Trophoblast cell (in vitro differentiated cells and primary cell): Measurements from ENCODE around the gene SLC12A4.

Source experiments
- DNase-seq, 2 donors: peaks; one replicate each; pipeline ENCODE4 v3.0.0-alpha.2; 2016
- H2AFZ ChIP-seq: 2 replicates; pipeline ENCODE4 v1.6.1; 2013; ENCODE audit warnings: low read length, moderate library complexity, mild to moderate bottlenecking; ENCODE audit not compliant: insufficient read depth, poor library complexity
- H2AK5ac ChIP-seq: 2 replicates; pipeline ENCODE4 v1.6.1; 2013; ENCODE audit warnings: mild to moderate bottlenecking, low read length
- H2BK120ac ChIP-seq: 2 replicates; pipeline ENCODE4 v1.6.1; 2013; ENCODE audit warnings: low read length, mild to moderate bottlenecking, moderate library complexity; ENCODE audit not compliant: insufficient read depth, poor library complexity
- H2BK12ac ChIP-seq: 2 replicates; pipeline ENCODE4 v1.6.1; 2013; ENCODE audit warnings: mild to moderate bottlenecking, low read length, moderate library complexity
- H2BK5ac ChIP-seq: 2 replicates; pipeline ENCODE4 v1.6.1; 2013; ENCODE audit warnings: low read length, low read depth, moderate library complexity, mild to moderate bottlenecking; ENCODE audit not compliant: poor library complexity
- H3K14ac ChIP-seq: 2 replicates; pipeline ENCODE4 v1.6.1; 2013; ENCODE audit warnings: mild to moderate bottlenecking, low read length
- H3K18ac ChIP-seq: 2 replicates; pipeline ENCODE4 v1.6.1; 2013; ENCODE audit warnings: mild to moderate bottlenecking, low read length
- H3K23ac ChIP-seq: 2 replicates; pipeline ENCODE4 v1.6.1; 2013; ENCODE audit warnings: low read length
- H3K27ac ChIP-seq: 2 replicates; pipeline ENCODE4 v1.5.1; 2013; ENCODE audit warnings: low read depth, mild to moderate bottlenecking, inconsistent platforms, low read length, moderate library complexity
- H3K27me3 ChIP-seq: 2 replicates; pipeline ENCODE4 v1.6.1; 2013; ENCODE audit warnings: inconsistent platforms, mild to moderate bottlenecking, low read length, moderate library complexity; ENCODE audit not compliant: insufficient read depth
- H3K36me3 ChIP-seq, 2 experiments: 1 replicate in 1 of 2; 2 replicates in 1 of 2; pipeline ENCODE4 v1.6.1; 2013; ENCODE audit warnings: low read length in 2 of 2, mild to moderate bottlenecking in 2 of 2, moderate library complexity in 1 of 2; ENCODE audit not compliant: insufficient read depth in 2 of 2, control insufficient read depth in 1 of 2
- H3K4ac ChIP-seq: 2 replicates; pipeline ENCODE4 v1.6.1; 2013; ENCODE audit warnings: low read depth, mild to moderate bottlenecking, low read length, moderate library complexity
- H3K4me1 ChIP-seq, 2 experiments: 1 replicate in 1 of 2; 2 replicates in 1 of 2; pipeline ENCODE4 v1.6.1; 2013; ENCODE audit warnings: low read length in 2 of 2, mild to moderate bottlenecking in 2 of 2, moderate library complexity in 1 of 2; ENCODE audit not compliant: insufficient read depth in 2 of 2, control insufficient read depth in 1 of 2
- H3K4me2 ChIP-seq: 2 replicates; pipeline ENCODE4 v1.6.1; 2013; ENCODE audit warnings: inconsistent platforms, mild to moderate bottlenecking, low read length, moderate library complexity
- H3K4me3 ChIP-seq: 2 replicates; pipeline ENCODE4 v1.5.1; 2013; ENCODE audit warnings: mild to moderate bottlenecking, low read depth, low read length, inconsistent platforms
- H3K79me1 ChIP-seq: one replicate; pipeline ENCODE4 v1.6.1; 2013; ENCODE audit warnings: low read length
- H3K79me2 ChIP-seq: 2 replicates; pipeline ENCODE4 v1.6.1; 2013; ENCODE audit warnings: low read length, mild to moderate bottlenecking; ENCODE audit not compliant: control insufficient read depth, insufficient read depth, poor library complexity
- H3K9ac ChIP-seq: 2 replicates; pipeline ENCODE4 v1.6.1; 2013; ENCODE audit warnings: mild to moderate bottlenecking, low read length
- H3K9me3 ChIP-seq: 2 replicates; pipeline ENCODE4 v1.6.1; 2013; ENCODE audit warnings: low read depth, mild to moderate bottlenecking, control low read depth, inconsistent platforms, low read length; ENCODE audit not compliant: insufficient read depth
- H4K12ac ChIP-seq: 2 replicates; pipeline ENCODE4 v1.6.1; 2013; ENCODE audit warnings: low read depth, mild to moderate bottlenecking, low read length, moderate library complexity
- H4K8ac ChIP-seq: 2 replicates; pipeline ENCODE4 v1.6.1; 2013; ENCODE audit warnings: low read depth, mild to moderate bottlenecking, low read length, moderate library complexity
- H4K91ac ChIP-seq: one replicate; pipeline ENCODE4 v1.6.1; 2013; ENCODE audit warnings: low read depth, mild to moderate bottlenecking, low read length, moderate library complexity
- WGBS: extraction: QIAGEN DNeasy Blood & Tissue Kit; methylation state at CpG from one replicate; pipeline ENCODE4 v1.1.7; 2013; ENCODE audit warnings: missing lambda C conversion rate; ENCODE audit not compliant: insufficient read length, insufficient coverage; ENCODE audit errors: extremely low coverage; 5-methylcytosine and 5-hydroxymethylcytosine counted together

Gene SLC12A4

DNA sequence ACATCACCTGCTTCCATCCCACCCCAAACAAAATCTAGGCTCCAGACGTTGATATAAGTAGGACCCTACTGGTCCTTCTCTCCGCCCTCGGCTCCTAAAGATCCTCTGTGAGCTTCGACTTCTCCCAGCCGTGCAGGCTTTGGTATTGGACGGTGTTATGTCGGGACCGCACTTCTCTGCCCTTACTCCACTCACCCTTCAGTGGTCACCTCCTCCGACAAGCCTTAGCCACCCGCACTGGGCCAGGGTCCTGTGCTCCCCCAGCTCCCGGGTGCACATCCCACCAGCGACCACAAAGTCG lies 33.4 kb downstream of the SLC12A4 start:
- Histone ChIP-seq H4K8ac (peak overlapping the region; percentile 24), H3K27ac (no peak overlapping the region), H2BK12ac (no peak overlapping the region), H3K9ac (peak overlapping the region; percentile 29), H3K4ac (no peak overlapping the region), H4K12ac (no peak overlapping the region), H3K18ac (no peak overlapping the region), H2BK120ac (no peak overlapping the region), H3K9me3 (peaks cover 2% of the 10 kb centered on the region), H3K79me2 (peaks cover 10% of the 10 kb centered on the region), H3K23ac (no peak overlapping the region), H3K14ac (no peak overlapping the region), H3K4me1 (peaks cover 16 to 17% of the 10 kb centered on the region in 2 experiments), H4K91ac (no peak overlapping the region), H3K36me3 (peaks cover 8 to 10% of the 10 kb centered on the region in 2 experiments), H2AK5ac (no peak overlapping the region), H2AFZ (peak overlapping the region; percentile 9), H2BK5ac (no peak overlapping the region), H3K79me1 (peaks cover 12% of the 10 kb centered on the region), H3K4me3 (peak overlapping the region; percentile 70), H3K27me3 (no peaks in the 10 kb centered on the region), H3K4me2 (peak overlapping the region; percentile 89)
- DNase-seq: no peak
- WGBS: no CpG with 5 or more reads among the region's 13 CpGs

DNA sequence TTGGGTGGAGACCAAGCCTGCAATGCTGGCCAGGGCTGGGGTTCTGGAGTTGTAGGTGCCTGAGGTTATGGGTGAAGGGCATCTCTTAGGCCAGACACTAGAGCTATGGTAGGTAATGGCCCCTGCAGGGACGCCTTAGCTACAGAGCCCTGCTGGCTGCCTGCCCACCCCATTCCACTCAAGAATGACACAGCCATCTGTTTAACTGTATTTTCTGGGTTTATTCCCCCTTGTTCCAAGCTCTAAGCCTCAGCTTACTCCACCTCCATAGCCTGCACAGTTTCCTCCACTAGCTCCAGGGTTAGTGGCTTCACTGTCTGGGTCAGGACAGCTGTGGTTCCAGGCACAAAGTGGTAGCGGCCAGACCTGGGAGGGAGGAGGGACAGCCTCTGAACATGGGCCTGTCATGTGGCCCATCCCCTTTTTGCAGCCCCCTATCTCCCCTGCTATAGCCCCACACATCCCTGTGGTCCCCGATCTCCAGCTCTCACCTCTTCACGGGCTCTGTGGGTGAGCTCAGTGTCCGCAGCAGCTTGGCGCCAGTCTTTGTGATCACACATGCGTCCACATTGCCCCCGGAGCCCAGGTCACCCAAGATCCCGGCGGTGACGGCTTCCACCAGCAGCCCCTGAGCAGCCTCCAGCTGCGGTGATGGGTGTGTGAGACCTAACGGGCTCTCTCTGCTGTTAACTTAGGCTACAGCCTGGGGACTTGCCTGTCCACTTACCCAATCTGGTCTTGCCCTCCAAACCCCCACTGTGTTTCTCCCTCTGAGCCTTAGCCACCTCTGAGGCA lies 33.9 kb downstream of the SLC12A4 start:
- Histone ChIP-seq H3K4me1 (peaks cover 16 to 17% of the 10 kb centered on the region in 2 experiments), H2BK120ac (no peak overlapping the region), H2BK5ac (no peak overlapping the region), H3K9me3 (peaks cover 2% of the 10 kb centered on the region), H3K79me2 (peaks cover 10% of the 10 kb centered on the region), H3K4ac (no peak overlapping the region), H3K18ac (no peak overlapping the region), H3K36me3 (peaks cover 3 to 4% of the 10 kb centered on the region in 2 experiments), H2BK12ac (no peak overlapping the region), H2AK5ac (no peak overlapping the region), H3K27me3 (no peaks in the 10 kb centered on the region), H4K12ac (no peak overlapping the region), H3K23ac (no peak overlapping the region), H3K9ac (no peak overlapping the region), H2AFZ (no peak overlapping the region), H3K4me2 (peak overlapping the region; percentile 89), H4K8ac (no peak overlapping the region), H4K91ac (no peak overlapping the region), H3K27ac (no peak overlapping the region), H3K4me3 (no peak overlapping the region), H3K79me1 (peaks cover 12% of the 10 kb centered on the region), H3K14ac (no peak overlapping the region)
- no CpG with 5 or more reads among the region's 13 CpGs for WGBS
- DNase-seq: no peak

- no peak overlapping the region for H3K4me3 ChIP-seq
- no peak overlapping the region for H3K9ac ChIP-seq
- peaks cover 10% of the 10 kb centered on the region for H3K79me2 ChIP-seq
- H3K4me1 ChIP-seq: peaks cover 16 to 17% of the 10 kb centered on the region in 2 experiments
- H2AK5ac ChIP-seq: no peak overlapping the region
- peaks cover 0 to 2% of the 10 kb centered on the region in 2 experiments for H3K36me3 ChIP-seq
- no peak overlapping the region for H3K18ac ChIP-seq
- H4K91ac ChIP-seq: no peak overlapping the region
- no peak overlapping the region for H2BK120ac ChIP-seq
- DNase-seq: no peak
- H2AFZ ChIP-seq: no peak overlapping the region
- no CpG with 5 or more reads among the region's 7 CpGs for WGBS
- H4K12ac ChIP-seq: no peak overlapping the region
- no peak overlapping the region for H2BK5ac ChIP-seq
- H4K8ac ChIP-seq: no peak overlapping the region
- no peaks in the 10 kb centered on the region for H3K27me3 ChIP-seq
- H3K4ac ChIP-seq: no peak overlapping the region
- peaks cover 12% of the 10 kb centered on the region for H3K79me1 ChIP-seq
- no peak overlapping the region for H3K27ac ChIP-seq
- H2BK12ac ChIP-seq: no peak overlapping the region
- H3K9me3 ChIP-seq: peaks cover 2% of the 10 kb centered on the region
- no peak overlapping the region for H3K23ac ChIP-seq
- H3K14ac ChIP-seq: no peak overlapping the region
- H3K4me2 ChIP-seq: no peak overlapping the region
These were observed 34.6 kb downstream of the SLC12A4 start for GRCh38 chr16:67933805-67934204.

GRCh38 chr16:67932462-67932840 lies 36.0 kb downstream of the SLC12A4 start:
- Histone ChIP-seq H3K9ac (no peak overlapping the region), H2BK120ac (no peak overlapping the region), H3K4me2 (no peak overlapping the region), H2BK5ac (no peak overlapping the region), H4K8ac (no peak overlapping the region), H4K91ac (no peak overlapping the region), H4K12ac (no peak overlapping the region), H2AFZ (no peak overlapping the region), H2AK5ac (no peak overlapping the region), H2BK12ac (no peak overlapping the region), H3K79me1 (peaks cover 12% of the 10 kb centered on the region), H3K27ac (no peak overlapping the region), H3K18ac (no peak overlapping the region), H3K4me3 (no peak overlapping the region), H3K14ac (no peak overlapping the region), H3K4ac (no peak overlapping the region), H3K9me3 (peaks cover 4% of the 10 kb centered on the region), H3K27me3 (no peaks in the 10 kb centered on the region), H3K79me2 (peaks cover 10% of the 10 kb centered on the region), H3K36me3 (peaks cover 7% of the 10 kb centered on the region in 2 experiments), H3K4me1 (peaks cover 16 to 17% of the 10 kb centered on the region in 2 experiments), H3K23ac (no peak overlapping the region)
- no peak for DNase-seq
- no CpG with 5 or more reads among the region's 4 CpGs for WGBS
